Measurements from ENCODE around the gene CACNA1D.

Gene CACNA1D

GRCh38 chr3:53815651-53816050 is 321.2 kb downstream of the CACNA1D start:
- no peak for DNase-seq

DNA sequence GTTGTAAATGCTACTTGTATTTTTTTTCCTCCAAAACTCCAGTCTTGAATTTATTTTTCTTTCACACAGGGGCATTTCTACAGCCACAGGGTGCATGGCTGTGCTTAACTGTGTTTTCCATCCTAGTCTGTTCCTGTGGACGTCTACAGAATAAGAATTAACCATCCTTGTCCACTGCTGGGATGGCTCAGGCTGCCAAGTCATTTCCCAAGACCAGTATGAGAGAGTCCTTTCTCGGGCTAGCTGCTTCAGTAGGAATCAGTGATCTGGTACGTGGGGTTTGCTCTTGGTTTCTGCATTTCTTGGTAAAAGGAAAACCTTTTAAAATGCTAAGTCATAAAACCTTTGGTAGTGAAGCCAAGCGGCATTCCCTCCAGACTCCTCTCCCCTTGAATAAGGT is 322.0 kb downstream of the CACNA1D start:
- DNase-seq, result no peak

DNA sequence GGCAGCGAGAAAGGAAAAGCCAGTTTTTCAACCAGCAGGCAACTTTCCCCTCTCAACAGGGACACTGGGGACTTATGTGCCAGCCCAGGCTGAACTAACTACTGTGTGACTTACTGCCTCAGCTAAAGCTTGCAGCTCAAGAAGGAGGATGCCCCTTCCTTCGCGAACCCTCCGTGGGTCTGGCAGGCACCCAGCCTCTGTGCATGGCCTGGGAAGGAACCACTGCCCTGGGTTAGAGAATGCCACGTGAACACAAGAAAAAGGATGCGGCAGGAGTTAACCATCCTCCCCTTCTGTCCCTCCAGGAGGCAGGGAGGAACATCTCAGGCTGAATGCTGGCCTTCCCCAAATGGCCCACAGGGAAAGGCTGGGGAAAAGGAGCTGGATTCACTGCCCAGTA is 322.8 kb downstream of the CACNA1D start:
- peak; percentile 44 for DNase-seq

GRCh38 chr3:53817809-53818208 is 323.4 kb downstream of the CACNA1D start:
- DNase-seq, result peak; percentile 44

GRCh38 chr3:53818221-53819162 is 324.1 kb downstream of the CACNA1D start:
- DNase-seq, result peak; percentile 43

DNA sequence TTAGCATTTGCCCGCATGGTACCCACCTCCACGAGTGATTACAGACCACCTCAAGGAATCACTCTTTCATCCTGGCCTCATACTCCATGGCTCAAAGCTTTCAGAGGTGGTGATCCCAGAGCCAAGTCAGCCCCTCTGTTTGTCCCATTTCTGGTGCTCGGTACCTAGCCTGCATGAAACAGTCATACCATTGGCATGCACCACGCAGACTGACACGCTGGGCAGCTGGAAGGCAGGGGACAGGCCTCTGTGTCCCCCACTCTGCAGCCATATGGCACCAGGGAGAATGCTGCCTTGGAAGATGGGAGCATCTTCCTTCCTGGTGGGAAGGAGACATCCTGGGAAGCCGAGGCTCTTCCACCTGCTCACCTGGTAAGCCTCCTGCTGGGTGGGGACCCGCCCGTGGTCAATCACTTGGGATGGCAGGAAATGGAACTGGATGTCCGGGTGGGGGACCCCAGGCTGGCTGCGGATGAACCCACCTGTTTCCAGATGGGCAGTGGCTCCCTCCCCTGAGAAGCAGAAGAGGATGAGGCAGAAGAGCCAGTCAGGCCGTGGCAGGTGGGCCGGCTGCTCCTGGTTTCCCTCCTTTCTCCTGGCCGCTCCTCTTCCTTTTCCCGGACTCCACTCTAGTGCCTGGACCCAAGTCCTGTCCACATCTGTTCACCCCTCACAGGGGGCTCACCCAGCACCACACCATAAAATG is 324.9 kb downstream of the CACNA1D start:
- DNase-seq, result peak; percentile 18

GRCh38 chr3:53820084-53820483 is 325.7 kb downstream of the CACNA1D start:
- peak; percentile 23 for DNase-seq

DNA sequence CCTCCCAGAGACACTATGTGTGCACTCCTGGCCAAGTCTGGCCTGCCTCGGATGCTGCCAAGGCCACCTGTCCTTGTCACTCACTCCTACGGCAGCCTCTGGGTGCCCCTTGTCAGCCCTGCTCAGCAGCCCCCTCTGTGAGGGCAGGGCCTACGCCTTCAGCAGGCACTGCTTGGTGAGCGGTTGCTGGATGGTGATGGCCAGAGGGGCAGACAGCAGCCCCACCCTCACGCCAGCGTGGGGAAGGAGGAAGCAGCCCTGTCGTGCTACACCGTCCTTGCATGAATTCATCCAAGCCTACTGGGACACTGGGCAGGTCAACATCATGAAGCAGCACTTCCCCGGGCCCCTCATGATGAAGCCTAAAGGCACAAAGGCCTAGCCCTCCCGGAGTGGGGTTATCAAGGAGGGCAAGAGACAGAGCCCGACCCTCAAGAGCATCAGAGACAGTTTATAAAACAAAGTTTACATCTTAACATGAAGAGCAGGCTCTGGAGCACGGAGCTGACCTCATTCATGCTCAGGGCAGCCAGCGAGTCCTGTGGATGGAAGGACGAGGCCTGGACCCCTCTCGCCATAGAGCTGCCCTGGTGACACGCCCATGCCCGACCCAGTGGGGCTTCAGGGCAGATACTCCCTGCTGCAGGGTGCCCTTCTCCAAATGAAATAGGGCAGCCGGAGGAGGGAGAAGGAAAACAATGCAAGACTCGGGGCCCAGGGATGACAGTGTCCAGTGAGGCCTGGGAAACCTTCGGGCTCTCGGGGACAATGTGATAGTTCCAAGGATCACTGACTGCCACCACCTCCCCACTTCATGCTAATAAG is 326.6 kb downstream of the CACNA1D start:
- DNase-seq, result peak; percentile 39

- peak; percentile 48 for DNase-seq
These were observed 327.3 kb downstream of the CACNA1D start for GRCh38 chr3:53821631-53822121.

- peak; percentile 27 for DNase-seq
These were observed 327.9 kb downstream of the CACNA1D start for GRCh38 chr3:53822331-53822741.

GRCh38 chr3:53823026-53823955 is 328.9 kb downstream of the CACNA1D start:
- peak; percentile 42 for DNase-seq

DNA sequence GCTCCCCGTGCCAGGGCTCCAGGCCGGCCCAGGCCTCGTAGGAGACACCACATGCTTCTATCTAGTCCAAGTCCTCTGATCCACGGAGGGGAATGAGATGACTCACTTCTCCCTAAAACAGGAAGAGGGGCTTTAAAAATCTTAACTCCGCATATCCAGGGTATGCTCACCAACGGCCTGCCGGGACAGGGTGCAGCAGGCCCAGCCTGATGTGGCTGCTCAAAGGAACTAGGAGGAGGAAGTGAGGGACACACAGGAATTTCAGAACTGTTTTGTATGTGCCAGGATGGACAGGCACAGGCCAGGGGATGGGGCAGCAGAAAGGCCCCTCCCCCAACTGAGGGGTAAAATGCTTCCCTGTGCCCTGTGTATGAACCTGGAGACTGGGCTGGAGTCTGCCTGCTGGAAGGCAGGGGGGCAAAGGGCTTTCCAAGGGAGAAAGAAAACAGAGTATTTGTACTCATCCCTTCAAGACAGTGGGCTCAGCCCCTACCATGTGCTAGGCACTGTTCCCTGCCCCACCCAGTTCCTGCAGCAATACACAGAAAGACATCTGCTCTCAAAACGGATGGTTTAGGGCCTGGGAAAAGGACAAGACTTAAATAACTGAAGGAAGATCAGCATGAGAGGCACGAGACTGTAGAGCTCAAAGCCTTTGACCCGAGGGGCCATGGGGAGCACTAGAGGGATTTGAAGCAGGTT is 329.7 kb downstream of the CACNA1D start:
- DNase-seq, result peak; percentile 54

GRCh38 chr3:53824795-53825194 is 330.4 kb downstream of the CACNA1D start:
- peak; percentile 37 for DNase-seq

GRCh38 chr3:53826048-53826447 is 331.6 kb downstream of the CACNA1D start:
- no peak for DNase-seq

DNA sequence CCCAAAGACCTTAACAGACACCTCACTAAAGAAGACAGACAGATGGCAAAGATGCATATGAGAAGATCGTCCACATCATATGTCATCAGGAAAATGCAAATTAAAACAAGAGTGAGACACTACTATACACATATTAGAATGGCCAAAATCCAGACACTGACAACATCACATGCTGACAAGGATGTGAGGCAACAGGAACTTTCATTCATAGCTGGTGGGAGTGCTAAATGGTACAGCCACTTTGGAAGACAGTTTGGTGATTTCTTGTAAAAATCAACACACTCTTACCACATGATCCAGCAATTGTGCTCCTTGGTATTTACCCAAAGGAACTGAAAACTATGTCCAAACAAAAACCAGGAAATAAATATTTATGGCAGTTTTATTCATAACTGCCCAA is 334.2 kb downstream of the CACNA1D start:
- DNase-seq, result no peak

DNA sequence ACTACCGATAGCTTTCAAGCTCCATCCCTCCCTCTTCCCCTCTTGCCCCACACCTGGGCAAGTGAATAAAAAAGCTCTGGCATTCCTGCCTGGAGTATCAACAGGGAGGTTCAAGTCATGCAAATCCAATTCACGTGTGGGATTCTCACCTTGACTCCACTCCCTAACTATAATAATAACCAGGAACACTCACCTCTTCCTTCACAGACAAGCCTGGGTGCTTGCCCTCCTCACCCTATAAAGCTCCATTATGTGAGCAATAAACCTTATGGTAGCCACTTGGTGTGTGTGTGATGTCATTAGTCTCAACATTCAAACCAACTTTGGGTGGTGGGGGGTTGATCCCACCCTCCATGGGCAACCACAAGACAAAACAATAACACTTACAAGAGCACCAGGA is 335.2 kb downstream of the CACNA1D start:
- DNase-seq, result peak; percentile 11

DNA sequence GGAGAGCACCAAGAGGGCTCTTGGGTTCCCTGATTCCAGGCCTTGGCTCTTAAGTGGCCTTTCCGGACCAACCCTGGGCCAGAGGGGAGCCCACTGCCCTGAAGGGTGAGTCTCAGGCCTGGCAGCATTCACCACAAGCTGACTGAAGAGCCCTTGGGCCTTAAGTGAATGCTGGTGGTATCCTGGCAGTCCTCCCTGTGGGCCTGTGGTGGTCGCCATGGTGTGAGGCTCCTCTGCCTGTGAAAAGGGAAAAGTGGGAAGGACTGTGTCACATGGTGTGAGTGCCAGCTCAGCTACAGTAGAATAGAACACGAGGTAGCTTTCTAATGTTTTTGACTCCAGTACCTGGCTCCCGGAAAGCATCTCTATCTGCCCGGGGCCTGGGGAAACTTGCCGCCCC is 336.5 kb downstream of the CACNA1D start:
- DNase-seq, result peak; percentile 45

DNA sequence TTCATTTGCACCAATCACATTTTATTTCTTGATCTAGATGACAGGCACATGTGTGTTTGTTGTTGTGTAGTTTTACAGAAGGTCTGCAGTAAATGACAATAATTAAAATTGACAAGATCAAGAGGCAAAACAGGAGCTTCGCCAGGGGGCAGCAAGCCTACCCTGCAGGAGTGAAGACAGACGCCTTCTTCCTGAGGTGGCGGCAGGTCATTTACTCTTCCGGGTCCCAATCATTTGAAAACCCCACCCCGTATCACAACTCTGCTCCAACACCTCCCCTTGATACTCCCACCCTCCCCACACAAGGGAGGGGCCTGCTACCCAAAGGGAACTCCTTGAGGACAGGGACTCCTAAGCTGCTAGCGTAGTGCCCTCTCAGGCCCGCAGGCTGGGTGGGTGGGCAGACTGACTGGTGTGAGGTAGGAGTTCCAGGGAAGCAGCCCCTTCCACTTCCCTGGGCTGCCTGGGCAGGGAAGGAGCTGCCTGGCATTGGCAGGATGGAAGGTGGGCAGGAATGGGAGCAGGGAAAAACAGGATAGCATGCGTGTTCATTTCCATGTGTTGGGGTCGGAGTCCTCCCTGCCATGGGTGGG is 338.7 kb downstream of the CACNA1D start:
- DNase-seq, result peak; percentile 34

GRCh38 chr3:53833700-53834099 is 339.3 kb downstream of the CACNA1D start:
- peak; percentile 26 for DNase-seq

- peak; percentile 37 for DNase-seq
These were observed 340.2 kb downstream of the CACNA1D start for GRCh38 chr3:53834429-53835095.
